SU-DHL-6 (cell line): ENCODE measurements around the gene TBC1D4.

Experiments
- H2AFZ ChIP-seq: fragments of 200-600 bp; sonication (generic); 2 replicates; pipeline ENCODE4 v1.6.1; 2014; ENCODE audit warnings: low read depth, mild to moderate bottlenecking, moderate library complexity, mixed read lengths, antibody characterized with exemption, low read length; ENCODE audit not compliant: severe bottlenecking
- H3F3A ChIP-seq: fragments of 200-600 bp; shearing (Covaris generic); 2 replicates; pipeline ENCODE4 v1.6.0; 2016; ENCODE audit warnings: antibody characterized with exemption, mild to moderate bottlenecking; ENCODE audit not compliant: insufficient read depth
- H3K27ac ChIP-seq: fragments of 200-600 bp; sonication (generic); 2 replicates; pipeline ENCODE4 v1.5.1; 2016; ENCODE audit warnings: low read depth, mild to moderate bottlenecking, low read length, moderate library complexity, mixed read lengths
- H3K27me3 ChIP-seq: fragments of 200-600 bp; sonication (generic), shearing (Covaris generic); 2 replicates; pipeline ENCODE4 v1.6.0; 2014; ENCODE audit warnings: mild to moderate bottlenecking, low read length
- H3K36me3 ChIP-seq: fragments of 200-600 bp; sonication (generic); 2 replicates; pipeline ENCODE4 v1.6.1; 2014; ENCODE audit warnings: mild to moderate bottlenecking, low read length, mixed read lengths
- H3K4me2 ChIP-seq: fragments of 300-600, 200-600 bp; shearing (Covaris generic), sonication (generic); 2 replicates; pipeline ENCODE4 v1.6.0; 2014; ENCODE audit warnings: low read length, low read depth, mild to moderate bottlenecking; ENCODE audit not compliant: poor library complexity, severe bottlenecking
- H3K4me3 ChIP-seq: fragments of 200-600 bp; sonication (generic); 2 replicates; pipeline ENCODE4 v1.5.1; 2014; ENCODE audit warnings: antibody characterized with exemption, low read length, mild to moderate bottlenecking, mixed read lengths; ENCODE audit not compliant: insufficient read depth, poor library complexity, severe bottlenecking
- H3K79me2 ChIP-seq: fragments of 200-600 bp; sonication (generic); 2 replicates; pipeline ENCODE4 v1.6.1; 2014; ENCODE audit warnings: mild to moderate bottlenecking, low read length, moderate library complexity; ENCODE audit not compliant: insufficient read depth
- H3K9ac ChIP-seq: fragments of 200-600 bp; sonication (generic); 2 replicates; pipeline ENCODE4 v1.7.0; 2014; ENCODE audit warnings: mild to moderate bottlenecking, low read length
- H3K9me2 ChIP-seq: fragments of 200-600 bp; sonication (generic); replicated peaks from 2 replicates; pipeline ENCODE4 v1.6.1; 2014; ENCODE audit warnings: low read length; ENCODE audit not compliant: insufficient read depth
- H3K9me3 ChIP-seq: fragments of 200-600 bp; sonication (generic); 2 replicates; pipeline ENCODE4 v1.6.1; 2014; ENCODE audit warnings: low read length, mixed read lengths; ENCODE audit not compliant: insufficient read depth
- H4K20me1 ChIP-seq: fragments of 200-600 bp; sonication (generic); 2 replicates; pipeline ENCODE4 v1.6.1; 2014; ENCODE audit warnings: low read depth, mild to moderate bottlenecking, antibody characterized with exemption, low read length, moderate library complexity, mixed read lengths
- EZH2phosphoT487 ChIP-seq: fragments of 200-600 bp; sonication (generic), shearing (Covaris generic); conservative IDR thresholded peaks from 2 replicates; pipeline ENCODE4 v1.6.1; 2018; ENCODE audit warnings: mild to moderate bottlenecking, antibody characterized with exemption, low read length, moderate library complexity, mixed read lengths
- TF ChIP-seq, protein P1 (sequence below): fragments of 200-600 bp; sonication (generic); IDR thresholded peaks from one replicate; pipeline ENCODE4 v1.5.1; 2017; ENCODE audit warnings: antibody characterized with exemption, mild to moderate bottlenecking, low read length, moderate library complexity; ENCODE audit not compliant: insufficient read depth, poor library complexity, severe bottlenecking

The TBC1D4 gene

GRCh38 chr13:75495938-75496337 is 14.0 kb upstream of the TBC1D4 start:
- H3K9me2 ChIP-seq, result no peaks in the 10 kb centered on the region
- H3K36me3 ChIP-seq, result no peaks in the 10 kb centered on the region
- H3F3A ChIP-seq, result no peaks in the 10 kb centered on the region
- H3K9ac ChIP-seq, result no peak overlapping the region
- H3K79me2 ChIP-seq, result no peaks in the 10 kb centered on the region
- no peaks in the 10 kb centered on the region for H4K20me1 ChIP-seq
- H2AFZ ChIP-seq, result no peak overlapping the region
- H3K9me3 ChIP-seq, result no peaks in the 10 kb centered on the region
- TF ChIP-seq, protein P1, sequence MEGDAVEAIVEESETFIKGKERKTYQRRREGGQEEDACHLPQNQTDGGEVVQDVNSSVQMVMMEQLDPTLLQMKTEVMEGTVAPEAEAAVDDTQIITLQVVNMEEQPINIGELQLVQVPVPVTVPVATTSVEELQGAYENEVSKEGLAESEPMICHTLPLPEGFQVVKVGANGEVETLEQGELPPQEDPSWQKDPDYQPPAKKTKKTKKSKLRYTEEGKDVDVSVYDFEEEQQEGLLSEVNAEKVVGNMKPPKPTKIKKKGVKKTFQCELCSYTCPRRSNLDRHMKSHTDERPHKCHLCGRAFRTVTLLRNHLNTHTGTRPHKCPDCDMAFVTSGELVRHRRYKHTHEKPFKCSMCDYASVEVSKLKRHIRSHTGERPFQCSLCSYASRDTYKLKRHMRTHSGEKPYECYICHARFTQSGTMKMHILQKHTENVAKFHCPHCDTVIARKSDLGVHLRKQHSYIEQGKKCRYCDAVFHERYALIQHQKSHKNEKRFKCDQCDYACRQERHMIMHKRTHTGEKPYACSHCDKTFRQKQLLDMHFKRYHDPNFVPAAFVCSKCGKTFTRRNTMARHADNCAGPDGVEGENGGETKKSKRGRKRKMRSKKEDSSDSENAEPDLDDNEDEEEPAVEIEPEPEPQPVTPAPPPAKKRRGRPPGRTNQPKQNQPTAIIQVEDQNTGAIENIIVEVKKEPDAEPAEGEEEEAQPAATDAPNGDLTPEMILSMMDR, result no peak
- TF ChIP-seq EZH2phosphoT487, result no peak
- no peak overlapping the region for H3K4me3 ChIP-seq
- H3K27ac ChIP-seq, result no peak overlapping the region
- no peak overlapping the region for H3K4me2 ChIP-seq
- H3K27me3 ChIP-seq, result no peaks in the 10 kb centered on the region

DNA sequence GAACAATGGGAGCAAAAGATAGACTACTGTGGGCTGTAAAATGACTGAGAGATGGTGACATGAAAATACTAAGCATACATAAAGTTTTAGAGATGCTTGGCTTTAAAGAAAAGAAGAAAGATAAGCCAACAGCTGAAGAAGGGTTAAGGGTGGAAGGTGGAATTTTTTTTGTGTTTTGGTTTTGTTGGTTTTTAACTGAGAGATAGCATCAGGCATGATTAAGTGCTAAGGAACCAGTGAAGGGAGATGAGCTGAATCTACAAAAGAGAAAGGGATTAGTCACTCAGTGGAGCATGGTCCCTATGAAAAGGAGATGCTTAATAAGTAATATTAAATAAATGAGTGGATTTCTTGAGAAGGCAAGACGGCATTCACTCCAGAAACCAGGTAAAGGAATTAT is 12.5 kb upstream of the TBC1D4 start:
- Histone ChIP-seq H3F3A (no peaks in the 10 kb centered on the region), H2AFZ (no peak overlapping the region), H3K36me3 (no peaks in the 10 kb centered on the region), H3K9me2 (no peaks in the 10 kb centered on the region), H4K20me1 (no peaks in the 10 kb centered on the region), H3K27ac (no peak overlapping the region), H3K9me3 (no peaks in the 10 kb centered on the region), H3K27me3 (no peaks in the 10 kb centered on the region), H3K4me2 (no peak overlapping the region), H3K9ac (no peak overlapping the region), H3K79me2 (no peaks in the 10 kb centered on the region), H3K4me3 (no peak overlapping the region)
- TF ChIP-seq EZH2phosphoT487, result no peak
- TF ChIP-seq, protein P1, result no peak

- Histone ChIP-seq H3K9ac (no peak overlapping the region), H3K9me3 (no peaks in the 10 kb centered on the region), H4K20me1 (no peaks in the 10 kb centered on the region), H2AFZ (no peak overlapping the region), H3K27ac (no peak overlapping the region), H3F3A (no peaks in the 10 kb centered on the region), H3K27me3 (no peaks in the 10 kb centered on the region), H3K36me3 (no peaks in the 10 kb centered on the region), H3K79me2 (no peaks in the 10 kb centered on the region), H3K4me3 (no peak overlapping the region), H3K4me2 (no peak overlapping the region), H3K9me2 (no peaks in the 10 kb centered on the region)
- no peak for TF ChIP-seq EZH2phosphoT487
- TF ChIP-seq, protein P1, result no peak
These were observed 11.2 kb upstream of the TBC1D4 start for GRCh38 chr13:75493156-75493555.

GRCh38 chr13:75492389-75492788 is 10.4 kb upstream of the TBC1D4 start:
- Histone ChIP-seq H3K27me3 (no peaks in the 10 kb centered on the region), H3K27ac (no peak overlapping the region), H3K9me2 (no peaks in the 10 kb centered on the region), H3K4me2 (no peak overlapping the region), H3K4me3 (no peak overlapping the region), H3F3A (no peaks in the 10 kb centered on the region), H3K9me3 (no peaks in the 10 kb centered on the region), H3K79me2 (no peaks in the 10 kb centered on the region), H3K9ac (no peak overlapping the region), H3K36me3 (no peaks in the 10 kb centered on the region), H4K20me1 (no peaks in the 10 kb centered on the region), H2AFZ (no peak overlapping the region)
- no peak for TF ChIP-seq EZH2phosphoT487
- TF ChIP-seq, protein P1, result no peak
